Sigmoid colon (tissue), 7 donors: Measurements from ENCODE around the gene SMTNL2. TPM values are rescaled to one million over a fixed set of nuclear protein-coding genes. Genes with fewer than 3 reads are reported as not detected.
"Not testable (repeated sequence)": the region's sequence is repeated elsewhere in the genome, so short reads cannot be mapped to it uniquely, and the experiment has no call there.

Experiments used
- DNase-seq: peaks from one replicate; pipeline ENCODE4 v3.0.0-alpha.2; 2019
- H3K27ac ChIP-seq, 4 donors: fragments of 200-600 bp; sonication (generic); one replicate each; pipeline ENCODE4 v1.5.1; 2016 to 2019; ENCODE audit warnings: mild to moderate bottlenecking in 1 of 4
- H3K27me3 ChIP-seq, 3 donors: fragments of 200-600 bp; sonication (generic); one replicate each; pipeline ENCODE4 v1.5.1; 2019; ENCODE audit warnings: mild to moderate bottlenecking in 1 of 3
- H3K36me3 ChIP-seq, 4 donors: fragments of 200-600 bp; sonication (generic); one replicate each; pipeline ENCODE4 v1.5.1; 2016 to 2019
- H3K4me1 ChIP-seq, 4 donors: fragments of 200-600 bp; sonication (generic); one replicate each; pipeline ENCODE4 v1.5.1; 2017 to 2019
- H3K4me3 ChIP-seq, 4 donors: fragments of 200-600 bp; sonication (generic); one replicate each; pipeline ENCODE4 v1.5.1; 2017 to 2019; ENCODE audit warnings: mild to moderate bottlenecking in 2 of 4, moderate library complexity in 1 of 4
- H3K9me3 ChIP-seq, 4 donors: fragments of 200-600 bp in 3 of 4; sonication (generic) in 3 of 4; one replicate each; pipeline versions ENCODE4 v1.5.1 to v1.6.1; 2013 to 2019
- EP300 ChIP-seq, 4 donors: sonication (generic); formaldehyde crosslinking; IDR thresholded peaks; one replicate each; pipeline ENCODE4 v1.6.1; 2017; ENCODE audit warnings: antibody characterized with exemption in 4 of 4
- POLR2A ChIP-seq, 2 donors: fragments of 450-650 bp; IDR thresholded peaks; one replicate each; pipeline ENCODE4 v1.6.1; 2016; ENCODE audit warnings: antibody characterized with exemption in 2 of 2, mild to moderate bottlenecking in 2 of 2, moderate library complexity in 2 of 2
- POLR2AphosphoS5 ChIP-seq, 4 donors: sonication (generic); formaldehyde crosslinking; IDR thresholded peaks; one replicate each; pipeline ENCODE4 v1.6.1; 2017; ENCODE audit warnings: antibody characterized with exemption in 4 of 4
- WGBS, 2 donors: extraction: QIAGEN DNeasy Blood & Tissue Kit; methylation state at CpG; one replicate each; pipeline ENCODE4 v1.1.7; 2013; 5-methylcytosine and 5-hydroxymethylcytosine counted together
- intact Hi-C: fragments of 100-400 bp; cut with DNase I; formaldehyde crosslinking; loops from one replicate; pipeline ENCODE4 v1.15.1; 2023
- polyA plus RNA-seq, 3 donors: library from polyadenylated mRNA; stranded (reverse); fragments of 200-250 nt; gene quantifications; one replicate each; pipeline ENCODE4 v1.2.3, GENCODE V29; 2013
- total RNA-seq, 4 donors: library from RNA; depleted of rRNA; stranded (reverse); fragments of >200 nt; gene quantifications; one replicate each; pipeline ENCODE4 v1.1.0, GENCODE V29; 2016
- TF ChIP-seq, protein P1 (sequence below), 4 experiments: fragments of 450-650 bp in 3 of 4; fragments of 200-600 bp in 1 of 4; IDR thresholded peaks; one replicate each; pipeline ENCODE4 v1.5.1; 2016 to 2019; ENCODE audit warnings: antibody characterized with exemption in 4 of 4, mild to moderate bottlenecking in 3 of 4, moderate library complexity in 2 of 4
- donor health status: healthy with polysubstance abuse.
- donor health status: Bipolar disorder and iron deficiency.
- donor health status: healthy.

SMTNL2 gene
- total and polyA plus RNA-seq, 7 donors, result 0.33 to 1.9 (median 0.99) TPM; not detected in 1

GRCh38 chr17:4623249-4623648, 38.9 kb downstream of the SMTNL2 start:
- 82 to 87% methylated on average over 2 of the region's 2 CpGs for WGBS, 2 donors
- no peak for DNase-seq
- intact Hi-C loops, result no loop called here

DNA sequence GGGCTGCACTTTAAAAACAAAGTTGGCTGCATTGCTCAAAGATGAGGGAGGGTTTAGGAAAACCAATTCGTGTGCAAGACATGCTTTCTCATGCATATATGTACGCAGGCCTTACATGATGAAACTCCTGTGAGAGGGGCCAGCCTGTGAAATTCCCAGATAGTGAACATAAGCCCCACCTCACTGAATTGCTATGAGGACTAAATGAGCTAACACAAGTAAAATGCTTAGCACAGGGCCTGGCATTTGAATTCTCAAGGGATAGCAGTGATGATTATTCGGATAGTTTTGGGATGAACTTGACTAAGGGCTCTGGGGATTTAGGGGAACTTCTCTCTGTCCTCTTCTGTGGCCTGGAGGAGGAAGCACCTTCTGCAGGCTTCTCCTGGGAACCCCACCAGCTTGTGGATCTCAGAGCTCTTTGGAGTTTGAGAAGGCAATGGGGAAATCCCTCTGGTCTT, 40.2 kb downstream of the SMTNL2 start:
- H3K27me3 ChIP-seq, H3K4me3 ChIP-seq, intact Hi-C loops, H3K9me3 ChIP-seq, H3K27ac ChIP-seq, DNase-seq, H3K36me3 ChIP-seq: not testable (repeated sequence)
- 76% methylated on average over 3 of the region's 3 CpGs for WGBS, 2 donors
- H3K4me1 ChIP-seq, result peaks cover 0 to 11% (median 5%) of the 10 kb centered on the region in 4 donors

More at GRCh38 chr17:4623249-4623648, 38.9 kb downstream of the SMTNL2 start:
- H3K36me3 ChIP-seq, result no peaks in the 10 kb centered on the region
- no peak overlapping the region for H3K27ac ChIP-seq
- peaks cover 0 to 1% (median 0%) of the 10 kb centered on the region in 3 donors for H3K27me3 ChIP-seq
- no peak overlapping the region for H3K4me3 ChIP-seq
- peaks cover 0 to 5% (median 3%) of the 10 kb centered on the region in 4 donors for H3K9me3 ChIP-seq
- TF ChIP-seq EP300 (IDR thresholded peaks at IDR 0.05) (no peak), POLR2A (IDR thresholded peaks at IDR 0.05) (no peak), POLR2AphosphoS5 (IDR thresholded peaks at IDR 0.05) (no peak)
- TF ChIP-seq, protein P1, sequence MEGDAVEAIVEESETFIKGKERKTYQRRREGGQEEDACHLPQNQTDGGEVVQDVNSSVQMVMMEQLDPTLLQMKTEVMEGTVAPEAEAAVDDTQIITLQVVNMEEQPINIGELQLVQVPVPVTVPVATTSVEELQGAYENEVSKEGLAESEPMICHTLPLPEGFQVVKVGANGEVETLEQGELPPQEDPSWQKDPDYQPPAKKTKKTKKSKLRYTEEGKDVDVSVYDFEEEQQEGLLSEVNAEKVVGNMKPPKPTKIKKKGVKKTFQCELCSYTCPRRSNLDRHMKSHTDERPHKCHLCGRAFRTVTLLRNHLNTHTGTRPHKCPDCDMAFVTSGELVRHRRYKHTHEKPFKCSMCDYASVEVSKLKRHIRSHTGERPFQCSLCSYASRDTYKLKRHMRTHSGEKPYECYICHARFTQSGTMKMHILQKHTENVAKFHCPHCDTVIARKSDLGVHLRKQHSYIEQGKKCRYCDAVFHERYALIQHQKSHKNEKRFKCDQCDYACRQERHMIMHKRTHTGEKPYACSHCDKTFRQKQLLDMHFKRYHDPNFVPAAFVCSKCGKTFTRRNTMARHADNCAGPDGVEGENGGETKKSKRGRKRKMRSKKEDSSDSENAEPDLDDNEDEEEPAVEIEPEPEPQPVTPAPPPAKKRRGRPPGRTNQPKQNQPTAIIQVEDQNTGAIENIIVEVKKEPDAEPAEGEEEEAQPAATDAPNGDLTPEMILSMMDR (IDR thresholded peaks at IDR 0.05), result no peak
- H3K4me1 ChIP-seq, result peaks cover 0 to 11% (median 5%) of the 10 kb centered on the region in 4 donors

DNA sequence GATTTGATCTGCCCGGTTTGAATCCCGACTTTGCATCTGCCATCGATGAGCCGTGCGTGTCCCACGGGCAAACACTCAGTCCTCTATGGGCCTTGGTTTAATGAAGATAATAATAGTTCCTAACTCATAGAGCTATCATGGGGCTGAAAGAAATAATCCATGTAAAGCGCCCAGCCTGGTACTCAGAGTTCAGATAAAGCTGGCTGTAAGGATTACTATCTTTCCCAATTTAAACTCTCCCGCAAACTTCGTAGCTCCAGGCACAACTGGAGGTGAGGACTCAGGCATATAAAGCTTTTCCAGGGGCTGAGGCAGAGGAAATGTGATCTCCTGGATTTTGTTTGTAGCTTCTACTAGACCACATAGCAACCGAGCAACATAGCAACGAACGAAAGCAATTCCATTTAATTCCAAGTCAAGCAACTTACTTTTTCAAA, 40.9 kb downstream of the SMTNL2 start:
- Histone ChIP-seq H3K27ac (no peak overlapping the region), H3K9me3 (peaks cover 0 to 5% (median 3%) of the 10 kb centered on the region in 4 donors), H3K4me1 (peaks cover 0 to 11% (median 5%) of the 10 kb centered on the region in 4 donors), H3K36me3 (no peaks in the 10 kb centered on the region), H3K27me3 (peaks cover 0 to under 1% (median 0%) of the 10 kb centered on the region in 3 donors), H3K4me3 (no peak overlapping the region)
- DNase-seq, result no peak
- 72 to 86% methylated on average over 12 of the region's 12 CpGs for WGBS, 2 donors
- TF ChIP-seq POLR2A (IDR thresholded peaks at IDR 0.05), result no peak
- TF ChIP-seq, protein P1 (IDR thresholded peaks at IDR 0.05), result no peak
- TF ChIP-seq EP300 (IDR thresholded peaks at IDR 0.05), result no peak
- no peak for TF ChIP-seq POLR2AphosphoS5 (IDR thresholded peaks at IDR 0.05)
- intact Hi-C loops, result loop anchor here (5.0 kb wide), 1 partner anchor 203 kb away; no protein-coding TSS in a partner anchor

- intact Hi-C loops, result loop anchor here (1.0 to 5.0 kb wide), 2 partner anchors 60 to 204 kb away; no protein-coding TSS in a partner anchor
- TF ChIP-seq POLR2AphosphoS5 (IDR thresholded peaks at IDR 0.05), result no peak
- no peak for TF ChIP-seq EP300 (IDR thresholded peaks at IDR 0.05)
- TF ChIP-seq POLR2A (IDR thresholded peaks at IDR 0.05), result no peak
- TF ChIP-seq, protein P1 (IDR thresholded peaks at IDR 0.05), result no peak
- H3K9me3 ChIP-seq, result peaks cover 0 to 5% (median 3%) of the 10 kb centered on the region in 4 donors
- WGBS, 2 donors, result 62 to 79% methylated on average over 4 of the region's 4 CpGs
- no peaks in the 10 kb centered on the region for H3K36me3 ChIP-seq
- no peak overlapping the region for H3K27ac ChIP-seq
- no peak overlapping the region for H3K4me3 ChIP-seq
- DNase-seq, result no peak
- peaks cover 0 to 11% (median 5%) of the 10 kb centered on the region in 4 donors for H3K4me1 ChIP-seq
- H3K27me3 ChIP-seq, result peaks cover 0 to 5% (median 0%) of the 10 kb centered on the region in 3 donors
Observed at GRCh38 chr17:4626734-4627256, 42.5 kb downstream of the SMTNL2 start.

- Histone ChIP-seq H3K36me3 (no peaks in the 10 kb centered on the region), H3K27me3 (peaks cover 0 to 25% (median 7%) of the 10 kb centered on the region in 3 donors), H3K4me1 (no peaks in the 10 kb centered on the region), H3K4me3 (no peak overlapping the region), H3K27ac (no peak overlapping the region), H3K9me3 (no peaks in the 10 kb centered on the region)
- 86 to 89% methylated on average over 8 of the region's 8 CpGs for WGBS, 2 donors
- no peak for TF ChIP-seq POLR2A (IDR thresholded peaks at IDR 0.05)
- no peak for TF ChIP-seq POLR2AphosphoS5 (IDR thresholded peaks at IDR 0.05)
- no peak for TF ChIP-seq EP300 (IDR thresholded peaks at IDR 0.05)
- TF ChIP-seq, protein P1 (IDR thresholded peaks at IDR 0.05), result no peak
- intact Hi-C loops, result no loop called here
- no peak for DNase-seq
Observed at GRCh38 chr17:4631431-4631830, 47.1 kb downstream of the SMTNL2 start.
